Stimulated activated CD4-positive, alpha-beta T cell treated with anti-CD3 and anti-CD28 coated beads, Interleukin-4, amount 100 ng/mL, for 48 hours (primary cell): ENCODE results near the gene TMEM205.
"Not testable (repeated sequence)": the region's sequence is repeated elsewhere in the genome, so short reads cannot be mapped to it uniquely, and the experiment has no call there.

ENCODE experiments used
- DNase-seq, 2 donors: peaks; one replicate each; pipeline ENCODE4 v3.0.0-alpha.2; 2020; ENCODE audit warnings: low read depth in 2 of 2

TMEM205 gene

GRCh38 chr19:11346104-11346940, at the start of gene TMEM205, which contains the start of gene CCDC159:
TSS of gene TMEM205 (minus strand) at chr19:11346268. CDS start at chr19:11345619, 649 bp downstream.
TSS of gene CCDC159 (plus strand) at chr19:11346519. CDS start at chr19:11346607, 88 bp downstream.
- peak; percentile 96 to 98 for DNase-seq

DNA sequence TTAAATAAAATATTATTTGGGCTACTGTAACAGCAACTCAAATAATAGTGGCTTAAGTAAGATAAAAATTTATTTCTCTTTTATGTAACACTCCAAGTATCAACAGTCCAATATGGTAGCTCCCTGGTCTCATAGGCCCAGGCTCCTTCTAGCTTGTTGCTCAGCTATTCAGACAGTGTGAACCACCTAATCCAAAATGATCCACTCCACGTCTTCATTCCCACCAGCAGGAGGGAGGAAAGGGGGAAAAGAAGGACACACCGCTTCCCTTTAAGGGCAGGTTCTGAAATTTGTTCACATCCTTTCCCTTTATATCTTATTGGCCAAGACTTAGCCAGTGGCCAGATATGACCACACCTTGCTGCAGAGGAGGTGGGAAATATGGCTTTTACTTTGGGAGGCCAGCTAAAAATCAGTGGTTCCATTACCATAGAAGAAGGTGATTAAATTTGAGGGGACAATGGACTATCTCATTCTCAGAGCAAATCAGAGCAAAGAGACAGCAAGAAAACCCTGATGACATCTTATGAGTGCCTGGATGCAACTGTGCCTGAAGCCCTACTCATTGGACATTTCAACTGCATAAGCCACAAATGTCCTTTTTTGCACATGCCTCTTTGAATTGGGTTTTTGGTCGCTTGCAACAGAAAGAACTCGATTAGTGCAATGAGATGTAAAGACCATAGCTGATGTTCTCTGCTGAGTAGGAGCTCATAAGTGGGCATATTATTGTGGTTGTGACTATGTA, 45.0 kb upstream of the TMEM205 start:
- DNase-seq, result no peak

GRCh38 chr19:11390359-11390758, 44.3 kb upstream of the TMEM205 start:
- no peak for DNase-seq

DNA sequence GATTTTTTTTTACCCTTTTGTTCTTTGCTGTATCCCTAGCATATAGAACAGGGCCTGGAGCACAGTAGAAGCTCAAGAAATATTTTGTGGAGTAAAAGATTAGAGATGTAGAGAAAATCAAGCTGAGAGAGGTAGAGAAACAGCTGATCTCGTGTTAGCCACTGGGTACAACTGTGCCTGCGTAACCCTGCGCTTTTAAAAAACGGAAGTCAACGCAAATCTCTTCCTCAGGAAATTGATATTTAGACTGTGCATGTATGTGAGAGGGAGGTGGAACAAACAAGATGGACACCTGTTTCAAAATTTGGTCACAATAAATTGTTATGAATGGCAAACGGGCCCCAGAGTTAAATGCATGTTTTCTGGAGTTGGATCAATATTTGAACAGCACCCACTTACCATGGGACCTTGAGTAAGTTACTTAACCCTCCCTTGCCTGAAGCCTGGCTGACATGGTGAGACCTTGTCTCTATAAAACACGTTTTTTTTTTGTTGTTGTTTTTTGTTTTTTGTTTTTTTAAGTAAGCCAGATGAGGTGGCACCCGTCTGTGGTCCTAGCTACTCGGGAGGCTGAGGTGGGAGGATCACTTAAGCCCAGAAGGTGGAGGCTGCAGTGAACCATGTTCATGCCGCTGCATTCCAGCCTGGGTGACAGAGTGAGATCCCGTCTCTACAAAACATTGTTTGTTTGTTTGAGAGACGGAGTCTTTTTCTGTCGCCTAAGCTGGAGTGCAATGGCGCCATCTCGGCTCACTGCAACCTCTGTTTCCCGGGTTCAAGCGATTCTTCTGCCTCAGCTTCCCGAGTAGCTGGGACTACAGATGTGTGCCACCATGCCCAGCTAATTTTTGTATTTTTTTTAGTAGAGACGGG, 41.3 kb upstream of the TMEM205 start:
- DNase-seq, result no peak

DNA sequence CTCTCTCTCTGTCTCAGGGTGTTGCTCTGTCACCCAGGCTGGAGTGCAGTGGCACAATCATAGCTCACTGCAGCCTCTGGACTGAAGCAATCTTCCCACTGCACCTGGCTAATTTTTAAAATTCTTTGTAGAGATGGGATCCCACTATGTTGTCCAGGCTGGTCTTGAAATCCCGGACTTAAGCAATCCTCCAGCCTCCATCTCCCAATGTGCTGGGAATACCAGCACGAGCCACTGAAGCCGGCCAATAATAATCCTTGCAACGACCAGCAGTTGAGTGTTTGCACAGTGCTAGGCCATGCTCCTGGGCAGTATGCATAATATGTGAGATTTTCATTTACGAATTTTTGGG, 38.7 kb upstream of the TMEM205 start:
- no peak for DNase-seq

DNA sequence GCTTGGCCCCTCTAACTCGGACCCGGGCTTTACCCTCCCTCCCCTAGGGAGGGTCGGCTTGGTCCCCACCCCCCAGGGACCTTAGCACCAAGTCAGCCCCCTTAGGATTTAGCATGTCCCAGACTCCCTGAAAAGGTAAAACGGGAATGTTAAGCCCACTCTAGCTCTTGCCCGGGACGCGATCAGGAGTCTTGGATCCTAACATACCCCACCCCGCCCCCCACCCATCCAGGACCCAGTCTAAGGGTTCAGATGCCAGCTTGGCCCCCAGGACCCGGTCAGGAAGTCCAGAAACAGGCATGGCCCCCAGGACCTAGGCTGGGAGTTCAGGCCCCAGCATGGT, 37.6 kb upstream of the TMEM205 start:
- DNase-seq, result no peak

DNA sequence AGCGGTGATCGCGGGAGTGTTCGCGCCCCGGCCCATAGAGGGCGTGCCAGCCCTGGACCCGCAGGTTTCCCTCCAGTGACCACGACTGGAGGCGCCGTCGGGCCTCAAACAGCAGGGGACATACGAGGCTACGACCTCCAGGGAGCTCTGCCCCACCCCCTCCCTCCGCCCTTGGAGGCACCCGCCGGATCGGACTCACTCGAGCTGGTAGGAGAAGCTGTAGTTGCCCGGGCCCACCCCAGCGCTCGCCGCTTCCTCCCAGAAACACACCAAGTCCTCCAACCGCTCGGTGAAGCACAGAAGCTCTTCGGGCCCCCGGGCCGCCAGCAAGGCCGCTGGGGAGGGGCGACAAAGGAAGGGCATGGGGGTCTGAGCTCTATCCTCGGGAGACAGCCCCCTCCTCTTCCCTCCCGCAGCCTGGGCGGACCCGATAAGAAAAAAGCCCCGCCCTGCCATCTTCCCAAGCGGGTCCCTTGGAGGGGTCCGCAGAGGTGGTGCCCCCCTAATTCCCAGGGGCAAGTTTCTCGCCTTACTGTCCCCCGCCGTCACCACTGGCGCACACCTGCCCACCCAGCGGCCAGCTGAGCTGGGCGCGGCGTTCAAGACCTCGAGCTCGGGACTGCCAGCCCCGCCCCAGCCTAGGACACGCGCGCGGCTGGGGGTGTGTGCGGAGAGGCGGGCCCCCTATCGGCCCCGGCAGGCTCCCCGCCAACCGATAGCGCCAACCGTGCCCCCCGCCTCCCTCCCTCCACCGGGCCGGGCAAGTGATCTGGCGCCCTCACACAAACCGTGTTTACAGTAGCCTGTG, 37.0 kb upstream of the TMEM205 start:
- peak; percentile 42 to 57 for DNase-seq

- DNase-seq, result peak; percentile 90 to 94
These were observed 34.8 kb upstream of the TMEM205 start for GRCh38 chr19:11380653-11381537.

DNA sequence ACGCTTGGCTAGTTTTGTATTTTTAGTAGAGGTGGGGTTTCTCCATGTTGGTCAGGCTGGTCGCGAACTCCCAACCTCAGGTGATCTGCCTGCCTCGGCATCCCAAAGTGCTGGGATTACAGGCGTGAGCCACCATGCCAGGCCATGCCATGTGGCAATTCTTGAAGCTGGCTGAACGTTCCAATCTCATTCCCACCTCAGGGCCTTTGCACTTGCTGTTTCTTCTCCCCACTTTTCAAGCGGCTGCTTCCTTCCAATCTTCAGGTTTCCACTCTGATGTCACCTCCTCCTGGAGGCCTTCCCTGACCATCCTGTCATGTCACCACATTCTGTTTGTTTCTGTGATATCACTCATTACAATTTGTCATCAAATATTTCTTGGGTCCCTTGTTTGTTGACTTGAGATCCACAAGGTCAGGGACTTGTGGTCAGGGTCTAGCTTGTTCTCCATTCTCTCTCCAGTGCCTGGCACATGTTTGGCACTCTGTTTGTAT, 33.8 kb upstream of the TMEM205 start:
- no peak for DNase-seq

GRCh38 chr19:11379269-11379845, 33.3 kb upstream of the TMEM205 start:
- DNase-seq, result not testable (repeated sequence)

GRCh38 chr19:11378319-11379189, 32.5 kb upstream of the TMEM205 start:
- DNase-seq, result no peak

GRCh38 chr19:11377756-11378155, 31.7 kb upstream of the TMEM205 start:
- no peak for DNase-seq

GRCh38 chr19:11377237-11377636, 31.2 kb upstream of the TMEM205 start:
- DNase-seq, result no peak

DNA sequence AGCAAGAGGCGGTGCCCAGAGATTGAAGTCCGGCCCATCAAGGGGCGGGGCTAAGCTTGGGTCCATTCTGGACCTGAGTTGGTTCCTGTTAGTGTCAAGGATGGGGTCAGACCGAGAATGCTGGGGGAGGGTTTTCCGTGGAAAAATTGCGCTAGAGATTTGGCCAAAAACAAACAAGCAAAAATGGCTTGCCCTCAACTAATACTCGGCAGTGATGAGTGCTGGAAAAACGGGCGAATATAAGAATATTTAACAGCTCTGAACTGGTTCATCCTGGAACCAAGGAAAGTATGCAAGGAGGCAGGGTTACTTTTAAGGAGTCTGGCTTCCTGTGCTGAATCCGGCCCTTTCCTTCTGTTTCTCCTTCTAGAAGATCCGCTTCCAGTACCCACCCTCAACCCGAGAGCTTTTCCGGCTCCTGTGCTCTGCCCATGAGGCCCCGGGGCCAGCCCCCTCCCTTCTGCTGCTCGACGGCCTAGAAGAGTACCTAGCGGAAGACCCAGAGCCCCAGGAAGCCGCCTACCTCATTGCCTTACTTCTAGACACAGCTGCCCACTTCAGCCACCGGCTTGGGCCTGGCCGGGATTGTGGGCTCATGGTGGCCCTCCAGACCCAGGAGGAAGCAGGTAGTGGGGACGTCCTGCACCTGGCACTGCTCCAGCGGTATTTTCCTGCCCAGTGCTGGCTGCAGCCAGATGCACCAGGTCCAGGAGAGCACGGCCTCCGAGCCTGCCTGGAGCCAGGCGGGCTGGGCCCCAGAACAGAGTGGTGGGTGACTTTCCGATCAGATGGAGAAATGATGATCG, 29.3 kb upstream of the TMEM205 start:
- peak; percentile 62 to 63 for DNase-seq

GRCh38 chr19:11374433-11375142, 28.5 kb upstream of the TMEM205 start, which contains the start of gene SWSAP1:
TSS of gene SWSAP1 (plus strand) at chr19:11374666. CDS start at chr19:11374681, 15 bp downstream.
- DNase-seq, result peak; percentile 92 to 96

DNA sequence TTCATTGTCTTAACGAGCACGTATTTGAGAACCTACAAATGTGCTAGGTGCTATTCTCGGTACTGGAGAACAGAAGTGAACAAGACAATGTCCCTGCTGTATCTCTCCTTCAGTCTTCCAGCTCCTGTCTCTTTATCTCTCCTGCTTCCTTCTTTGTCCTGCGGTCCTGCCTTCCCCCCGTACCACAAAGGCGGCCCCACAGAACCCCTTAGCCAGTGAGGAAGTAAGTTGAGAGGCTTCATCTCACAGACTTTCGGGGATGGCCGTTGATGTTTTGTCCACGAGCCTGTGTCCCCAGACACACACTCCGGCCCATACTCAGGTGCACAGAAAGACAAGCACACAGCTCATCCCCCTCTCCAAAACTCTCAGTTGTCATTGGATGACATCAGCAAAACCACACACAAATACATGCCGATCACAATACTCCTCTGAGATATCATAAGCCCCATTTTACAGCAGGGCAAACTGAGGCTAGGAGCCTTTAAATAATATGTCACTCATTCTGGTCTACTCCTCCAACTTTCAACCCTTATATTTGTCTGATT, 27.9 kb upstream of the TMEM205 start:
- DNase-seq, result no peak
